Astrocyte of the spinal cord (primary cell): ENCODE measurements around the gene YTHDF1.

Source experiments
- DNase-seq: peaks from one replicate; pipeline ENCODE4 v3.0.0; 2011; ENCODE audit warnings: low read depth, low spot score
- H3K4me3 ChIP-seq: 2 replicates; pipeline ENCODE4 v1.5.1; 2011; ENCODE audit warnings: low read depth, mild to moderate bottlenecking, low read length, moderate library complexity
- CTCF ChIP-seq: IDR thresholded peaks from 2 replicates; pipeline ENCODE4 v1.5.1; 2012; ENCODE audit warnings: low read depth, mild to moderate bottlenecking, low read length, inconsistent platforms
- in situ Hi-C: cut with HindIII; loops from 2 replicates; pipeline ENCODE4 v1.10.0; 2017; ENCODE audit warnings: low sequenced_read_pairs

The YTHDF1 gene

GRCh38 chr20:63242736-63243135 lies 26.8 kb upstream of the YTHDF1 start:
- H3K4me3 ChIP-seq: no peak overlapping the region
- DNase-seq: no peak
- in situ Hi-C loops: no loop called here
- TF ChIP-seq CTCF: no peak

DNA sequence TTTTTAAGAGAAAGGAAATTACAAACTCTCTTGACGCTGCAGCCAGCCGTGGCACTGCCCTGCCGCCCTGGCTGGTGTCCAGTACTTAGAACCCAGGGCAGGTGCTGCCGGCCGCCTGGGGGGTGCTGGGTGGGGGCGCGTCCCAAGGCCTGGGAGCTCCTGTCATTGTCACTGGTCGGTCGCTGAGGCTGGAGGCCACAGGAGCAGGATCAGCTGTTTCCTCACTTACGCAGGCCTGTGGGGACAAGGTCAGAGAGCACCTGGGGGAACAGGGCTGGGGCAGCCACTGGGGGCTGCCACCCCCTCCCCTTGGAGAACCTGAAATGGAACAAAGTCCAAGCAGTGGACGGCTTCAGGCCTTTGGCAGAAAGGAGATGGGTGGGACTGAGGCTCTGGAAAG lies 25.3 kb upstream of the YTHDF1 start:
- TF ChIP-seq CTCF: no peak
- no peak for DNase-seq
- no peak overlapping the region for H3K4me3 ChIP-seq
- in situ Hi-C loops: no loop called here

DNA sequence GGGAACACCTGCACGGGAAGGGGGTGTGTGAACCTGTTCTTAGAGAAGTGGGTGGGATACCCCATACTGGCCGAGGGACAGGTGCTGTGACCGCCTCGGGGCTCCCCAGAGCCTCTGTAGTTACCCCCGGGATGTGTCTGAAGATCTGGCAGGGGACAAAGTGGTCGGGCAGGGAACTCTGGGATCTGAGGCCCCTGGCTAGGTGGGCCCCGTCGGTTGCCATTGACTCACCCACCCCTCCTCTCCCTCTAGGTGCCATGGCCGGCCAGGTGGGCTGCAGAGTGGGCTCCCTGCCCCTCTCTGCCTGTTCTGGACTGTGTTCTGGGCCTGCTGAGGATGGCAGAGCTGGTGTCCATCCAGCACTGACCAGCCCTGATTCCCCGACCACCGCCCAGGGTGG lies 24.1 kb upstream of the YTHDF1 start:
- no peak for DNase-seq
- TF ChIP-seq CTCF: no peak
- H3K4me3 ChIP-seq: no peak overlapping the region
- in situ Hi-C loops: no loop called here

DNA sequence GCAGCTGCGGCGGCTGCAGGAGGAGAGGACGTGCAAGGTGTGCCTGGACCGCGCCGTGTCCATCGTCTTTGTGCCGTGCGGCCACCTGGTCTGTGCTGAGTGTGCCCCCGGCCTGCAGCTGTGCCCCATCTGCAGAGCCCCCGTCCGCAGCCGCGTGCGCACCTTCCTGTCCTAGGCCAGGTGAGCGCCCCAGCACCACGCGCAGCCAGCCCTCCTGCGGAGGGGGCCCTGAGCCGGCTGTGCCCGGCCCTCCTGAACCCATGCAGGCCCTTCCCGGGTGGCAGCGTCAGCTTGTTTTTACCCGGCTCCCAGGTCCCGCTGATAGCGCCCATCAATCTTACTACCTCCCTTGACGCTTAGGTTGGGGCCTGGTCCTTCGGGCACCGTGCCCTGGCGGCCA lies 23.5 kb upstream of the YTHDF1 start:
- no peak for TF ChIP-seq CTCF
- H3K4me3 ChIP-seq: no peak overlapping the region
- no peak for DNase-seq
- in situ Hi-C loops: no loop called here

DNA sequence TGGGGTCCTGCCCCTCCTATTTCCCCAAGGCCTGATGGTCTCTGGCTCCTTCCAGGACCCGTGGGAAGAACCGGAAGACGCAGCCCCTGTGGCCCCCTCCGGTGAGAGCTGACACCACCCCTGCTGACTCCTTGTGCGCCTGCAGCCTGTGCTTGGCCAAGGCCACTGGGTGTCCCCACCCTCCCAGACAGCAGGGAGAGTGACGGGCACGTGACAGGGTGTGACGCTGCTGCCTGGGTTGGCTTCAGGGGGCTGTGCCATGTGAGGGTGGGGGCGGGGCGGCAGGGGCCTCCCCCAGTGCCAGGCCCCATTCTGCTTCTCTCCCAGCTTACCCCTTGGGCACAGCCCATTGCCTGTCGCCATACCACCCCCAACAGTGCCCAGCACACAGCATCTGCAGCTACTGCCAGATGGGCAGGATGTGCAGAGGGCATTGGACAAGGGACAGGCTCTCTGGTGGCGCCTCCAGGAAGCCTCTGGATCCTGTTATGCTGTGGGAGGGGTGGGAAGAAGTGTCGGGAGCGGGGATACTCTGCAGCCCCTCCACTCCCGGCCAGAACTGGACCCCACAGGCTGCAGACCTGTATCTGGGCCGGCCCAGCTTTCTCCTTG lies 22.7 kb upstream of the YTHDF1 start:
- TF ChIP-seq CTCF: no peak
- in situ Hi-C loops: no loop called here
- DNase-seq: no peak
- H3K4me3 ChIP-seq: no peak overlapping the region

GRCh38 chr20:63238031-63238430 lies 22.1 kb upstream of the YTHDF1 start:
- in situ Hi-C loops: no loop called here
- DNase-seq: no peak
- no peak overlapping the region for H3K4me3 ChIP-seq
- TF ChIP-seq CTCF: no peak
